Activated T-cell treated with anti-CD3 and anti-CD28 coated beads for 4 hours (primary cell): ENCODE results near the gene NAP1L5.

ENCODE experiments used
- DNase-seq: peaks from one replicate; pipeline ENCODE4 v3.0.0-alpha.2; 2020

Gene NAP1L5

GRCh38 chr4:88659055-88659889 is 38.4 kb downstream of the NAP1L5 start:
- DNase-seq: peak; percentile 10

- no peak for DNase-seq
These were observed 42.4 kb downstream of the NAP1L5 start for GRCh38 chr4:88655226-88655625.

GRCh38 chr4:88653371-88653946 is 44.2 kb downstream of the NAP1L5 start:
- no peak for DNase-seq

GRCh38 chr4:88649716-88650115 is 47.9 kb downstream of the NAP1L5 start:
- DNase-seq: no peak

- DNase-seq: no peak
These were observed 50.9 kb downstream of the NAP1L5 start for GRCh38 chr4:88646528-88647280.

- no peak for DNase-seq
These were observed 51.6 kb downstream of the NAP1L5 start for GRCh38 chr4:88645994-88646393.
